ENCODE data around the gene ASIC4. TPM values are rescaled to one million over a fixed set of nuclear protein-coding genes. Genes with fewer than 3 reads are reported as not detected.
A peak's percentile ranks its signal among the peaks of the same experiment; 100 is the strongest.

The ASIC4 gene
- total and polyA plus RNA-seq, 2 of the 13 experiments (the other 11 are each of a cell fraction or from before 2014, with no cell fraction given): 0.03 TPM; not detected in 1

DNA sequence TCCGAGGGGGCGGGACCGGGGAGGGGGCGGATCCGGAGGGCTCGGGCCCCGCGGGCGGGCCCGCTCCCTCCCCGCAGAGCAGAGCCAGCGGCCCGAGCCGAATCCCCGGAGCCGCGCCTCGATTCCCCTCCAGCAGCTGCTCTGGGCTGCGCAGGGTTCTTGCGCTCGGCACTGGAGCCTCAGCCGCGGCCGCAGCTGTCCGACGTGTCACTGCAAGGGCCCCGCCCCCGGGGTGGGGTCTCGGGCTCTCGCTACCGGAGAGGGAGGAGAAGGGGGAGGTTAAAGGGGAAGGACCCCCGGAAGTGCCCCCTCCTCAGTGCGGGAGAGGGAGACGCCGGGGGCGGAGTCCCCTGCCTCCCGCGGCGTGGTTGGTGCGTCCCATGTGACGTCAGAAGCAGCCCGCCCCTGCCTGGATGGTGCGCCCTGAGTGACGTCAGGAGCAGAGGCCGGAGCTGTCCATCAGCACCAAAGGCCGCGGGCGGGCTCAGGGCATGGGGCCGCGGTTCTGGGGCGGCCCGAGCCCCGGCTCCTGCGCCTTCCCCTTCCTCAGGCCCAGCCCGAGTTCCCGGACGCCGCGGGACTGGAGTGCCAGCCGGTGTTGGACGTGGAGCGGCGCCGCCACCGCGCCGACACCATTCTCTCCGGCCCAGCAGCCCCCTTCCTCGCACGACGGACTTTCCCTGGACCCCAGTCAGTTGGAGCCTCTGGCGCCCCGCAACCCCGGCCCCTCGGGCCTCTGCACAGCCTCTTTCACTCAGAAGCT lies 29.5 kb downstream of the ASIC4 start, which contains the start of the genes CHPF and TMEM198 (continued):
- peak; percentile 62 for TF ChIP-seq MTF1 (CRISPR knock-in tag; IDR thresholded peaks at IDR 0.05)
- no peak for TF ChIP-seq LCORL (IDR thresholded peaks at IDR 0.05)
- TF ChIP-seq LCORL (CRISPR knock-in tag; IDR thresholded peaks at IDR 0.05): no peak; the same call in 1 of the 2 replicates
- TF ChIP-seq ZNF766 (CRISPR knock-in tag; IDR thresholded peaks at IDR 0.05; ENCODE audit: borderline replicate concordance): 0 out of 2 replicates have a peak, but pooled peaks have one; percentile 85
- TF ChIP-seq, protein P1, sequence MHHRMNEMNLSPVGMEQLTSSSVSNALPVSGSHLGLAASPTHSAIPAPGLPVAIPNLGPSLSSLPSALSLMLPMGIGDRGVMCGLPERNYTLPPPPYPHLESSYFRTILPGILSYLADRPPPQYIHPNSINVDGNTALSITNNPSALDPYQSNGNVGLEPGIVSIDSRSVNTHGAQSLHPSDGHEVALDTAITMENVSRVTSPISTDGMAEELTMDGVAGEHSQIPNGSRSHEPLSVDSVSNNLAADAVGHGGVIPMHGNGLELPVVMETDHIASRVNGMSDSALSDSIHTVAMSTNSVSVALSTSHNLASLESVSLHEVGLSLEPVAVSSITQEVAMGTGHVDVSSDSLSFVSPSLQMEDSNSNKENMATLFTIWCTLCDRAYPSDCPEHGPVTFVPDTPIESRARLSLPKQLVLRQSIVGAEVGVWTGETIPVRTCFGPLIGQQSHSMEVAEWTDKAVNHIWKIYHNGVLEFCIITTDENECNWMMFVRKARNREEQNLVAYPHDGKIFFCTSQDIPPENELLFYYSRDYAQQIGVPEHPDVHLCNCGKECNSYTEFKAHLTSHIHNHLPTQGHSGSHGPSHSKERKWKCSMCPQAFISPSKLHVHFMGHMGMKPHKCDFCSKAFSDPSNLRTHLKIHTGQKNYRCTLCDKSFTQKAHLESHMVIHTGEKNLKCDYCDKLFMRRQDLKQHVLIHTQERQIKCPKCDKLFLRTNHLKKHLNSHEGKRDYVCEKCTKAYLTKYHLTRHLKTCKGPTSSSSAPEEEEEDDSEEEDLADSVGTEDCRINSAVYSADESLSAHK (CRISPR knock-in tag; IDR thresholded peaks at IDR 0.05; ENCODE audit: borderline replicate concordance): no peak; the same call in 1 of the 2 replicates
- TF ChIP-seq ZNF335 (CRISPR knock-in tag; IDR thresholded peaks at IDR 0.05): peak; percentile 63; the same call in 1 of the 2 replicates
- TF ChIP-seq TEAD2 (CRISPR knock-in tag; IDR thresholded peaks at IDR 0.05): peak; percentile 45; the same call in 1 of the 2 replicates
- TF ChIP-seq JUN (CRISPR knock-in tag; IDR thresholded peaks at IDR 0.05): peak; percentile 88
- no peak for TF ChIP-seq ZKSCAN5 (CRISPR knock-in tag; IDR thresholded peaks at IDR 0.05)
- peak; percentile 40; the same call in 1 of the 2 replicates for TF ChIP-seq REL (CRISPR knock-in tag; conservative IDR thresholded peaks at IDR 0.05)
- peak; percentile 100 for TF ChIP-seq CREB1 (IDR thresholded peaks at IDR 0.05)
- peak; percentile 97 for TF ChIP-seq CREB1 (CRISPR knock-in tag; IDR thresholded peaks at IDR 0.05)
- no peak for TF ChIP-seq ZNF468 (CRISPR knock-in tag; IDR thresholded peaks at IDR 0.05)
- TF ChIP-seq SMARCE1 (IDR thresholded peaks at IDR 0.05; ENCODE audit: borderline replicate concordance): no peak
- peak; percentile 89 for TF ChIP-seq ZNF792 (CRISPR knock-in tag; IDR thresholded peaks at IDR 0.05)
- TF ChIP-seq, protein P2, sequence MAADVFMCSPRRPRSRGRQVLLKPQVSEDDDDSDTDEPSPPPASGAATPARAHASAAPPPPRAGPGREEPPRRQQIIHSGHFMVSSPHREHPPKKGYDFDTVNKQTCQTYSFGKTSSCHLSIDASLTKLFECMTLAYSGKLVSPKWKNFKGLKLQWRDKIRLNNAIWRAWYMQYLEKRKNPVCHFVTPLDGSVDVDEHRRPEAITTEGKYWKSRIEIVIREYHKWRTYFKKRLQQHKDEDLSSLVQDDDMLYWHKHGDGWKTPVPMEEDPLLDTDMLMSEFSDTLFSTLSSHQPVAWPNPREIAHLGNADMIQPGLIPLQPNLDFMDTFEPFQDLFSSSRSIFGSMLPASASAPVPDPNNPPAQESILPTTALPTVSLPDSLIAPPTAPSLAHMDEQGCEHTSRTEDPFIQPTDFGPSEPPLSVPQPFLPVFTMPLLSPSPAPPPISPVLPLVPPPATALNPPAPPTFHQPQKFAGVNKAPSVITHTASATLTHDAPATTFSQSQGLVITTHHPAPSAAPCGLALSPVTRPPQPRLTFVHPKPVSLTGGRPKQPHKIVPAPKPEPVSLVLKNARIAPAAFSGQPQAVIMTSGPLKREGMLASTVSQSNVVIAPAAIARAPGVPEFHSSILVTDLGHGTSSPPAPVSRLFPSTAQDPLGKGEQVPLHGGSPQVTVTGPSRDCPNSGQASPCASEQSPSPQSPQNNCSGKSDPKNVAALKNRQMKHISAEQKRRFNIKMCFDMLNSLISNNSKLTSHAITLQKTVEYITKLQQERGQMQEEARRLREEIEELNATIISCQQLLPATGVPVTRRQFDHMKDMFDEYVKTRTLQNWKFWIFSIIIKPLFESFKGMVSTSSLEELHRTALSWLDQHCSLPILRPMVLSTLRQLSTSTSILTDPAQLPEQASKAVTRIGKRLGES (CRISPR knock-in tag; IDR thresholded peaks at IDR 0.05; ENCODE audit: borderline replicate concordance): peak; percentile 80; the same call in 1 of the 2 replicates
- TF ChIP-seq MXD4 (CRISPR knock-in tag; IDR thresholded peaks at IDR 0.05): peak; percentile 81
- no peak for TF ChIP-seq MBD4 (IDR thresholded peaks at IDR 0.05; ENCODE audit: borderline replicate concordance, low read length)
- no peak for TF ChIP-seq POLR2AphosphoS2 (IDR thresholded peaks at IDR 0.05; ENCODE audit: low read depth, low read length)
- TF ChIP-seq ZMYM2 (CRISPR knock-in tag; IDR thresholded peaks at IDR 0.05): no peak
- TF ChIP-seq NCOA1 (CRISPR knock-in tag; IDR thresholded peaks at IDR 0.05): peak; percentile 57; the same call in 1 of the 2 replicates
- TF ChIP-seq ZNF207 (IDR thresholded peaks at IDR 0.05; ENCODE audit: borderline replicate concordance): no peak
- TF ChIP-seq MED1 (CRISPR knock-in tag; IDR thresholded peaks at IDR 0.05): peak; percentile 82
- no peak for TF ChIP-seq SNAI1 (CRISPR knock-in tag; IDR thresholded peaks at IDR 0.05; ENCODE audit: borderline replicate concordance)
- peak; percentile 83; the same call in 1 of the 2 replicates for TF ChIP-seq ZNF563 (CRISPR knock-in tag; IDR thresholded peaks at IDR 0.05)
- no peak for TF ChIP-seq TBL1XR1 (IDR thresholded peaks at IDR 0.05; ENCODE audit: borderline replicate concordance, low read length, partially characterized antibody)
- TF ChIP-seq ZNF674 (CRISPR knock-in tag; IDR thresholded peaks at IDR 0.05; ENCODE audit: low read depth): 0 out of 2 replicates have a peak, but pooled peaks have one; percentile 31
- peak; percentile 68 for TF ChIP-seq ZNF331 (CRISPR knock-in tag; IDR thresholded peaks at IDR 0.05)

Measured in HepG2 (cell line).